Uterus (tissue), 4 donors: ENCODE measurements around the gene CPA3. TPM values are rescaled to one million over a fixed set of nuclear protein-coding genes. Genes with fewer than 3 reads are reported as not detected.

ENCODE experiments used
- DNase-seq, 2 donors: peaks; one replicate each; pipeline ENCODE4 v3.0.0-alpha.2; 2019 to 2020
- H3K27ac ChIP-seq, 2 donors: fragments of 200-600 bp; sonication (generic); 1 replicate in 1 of 2; 2 replicates in 1 of 2; pipeline ENCODE4 v1.5.1; 2016 to 2018
- H3K27me3 ChIP-seq, 2 donors: fragments of 200-600 bp; sonication (generic); one replicate each; pipeline ENCODE4 v1.5.1; 2018 to 2019; ENCODE audit warnings: control low read depth in 1 of 2
- H3K36me3 ChIP-seq, 2 donors: fragments of 200-600 bp; sonication (generic); one replicate each; pipeline ENCODE4 v1.5.1; 2019; ENCODE audit warnings: control low read depth in 1 of 2
- H3K4me1 ChIP-seq, 2 donors: fragments of 200-600 bp; sonication (generic); one replicate each; pipeline ENCODE4 v1.5.1; 2018 to 2019; ENCODE audit warnings: control low read depth in 1 of 2
- H3K4me3 ChIP-seq, 2 donors: fragments of 200-600 bp; sonication (generic); 1 replicate in 1 of 2; 2 replicates in 1 of 2; pipeline ENCODE4 v1.5.1; 2018 to 2019; ENCODE audit warnings: mild to moderate bottlenecking in 1 of 2
- H3K9me3 ChIP-seq, 2 donors: fragments of 200-600 bp; sonication (generic); one replicate each; pipeline ENCODE4 v1.5.1; 2019; ENCODE audit warnings: control low read depth in 1 of 2
- POLR2A ChIP-seq, 2 donors: fragments of 450-650 bp; IDR thresholded peaks; one replicate each; pipeline ENCODE4 v1.6.1; 2016; ENCODE audit warnings: antibody characterized with exemption in 2 of 2, mild to moderate bottlenecking in 1 of 2, moderate library complexity in 1 of 2
- intact Hi-C: fragments of 100-400 bp; cut with DNase I; formaldehyde crosslinking; loops from one replicate; pipeline ENCODE4 v1.15.1; 2023; ENCODE audit warnings: low total_unique reads
- total RNA-seq, 4 donors: library from RNA; depleted of rRNA in 3 of 4; stranded (reverse); fragments of >200 nt in 3 of 4; gene quantifications; one replicate each; pipeline versions ENCODE4 v1.1.0 to v1.2.4, GENCODE V29; 2014 to 2023
- TF ChIP-seq, protein P1 (sequence below), 4 experiments: fragments of 200-600 bp in 2 of 4; fragments of 450-650 bp in 2 of 4; sonication (generic) in 2 of 4; IDR thresholded peaks; one replicate each; pipeline ENCODE4 v1.5.1; 2016 to 2019; ENCODE audit warnings: antibody characterized with exemption in 4 of 4, mild to moderate bottlenecking in 2 of 4, moderate library complexity in 1 of 4
- donor health status: DM: yes; HTN: yes; CAD: no.

The CPA3 gene
- total RNA-seq, 4 donors from 2014 or later, result 2.4 to 36.6 (median 6.0) TPM

DNA sequence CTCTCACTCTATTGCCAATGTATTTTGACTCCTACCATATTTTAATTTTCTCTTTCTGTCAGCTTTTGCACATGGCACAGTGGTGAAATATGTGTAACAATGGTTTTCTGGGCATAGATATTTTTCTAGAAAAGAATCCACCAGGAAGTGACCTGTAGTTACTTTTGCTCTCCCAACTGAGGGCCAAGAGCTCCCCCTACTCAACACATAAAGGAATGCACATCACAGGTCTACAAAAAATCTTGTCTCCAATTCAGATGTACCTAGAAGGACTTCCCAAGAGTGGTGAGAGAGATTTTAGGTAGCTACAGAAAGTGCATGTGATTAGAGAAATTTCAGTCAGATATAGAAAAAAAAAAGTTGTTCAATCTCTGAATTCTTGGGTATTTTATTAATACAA, 15.6 kb downstream of the CPA3 start:
- Histone ChIP-seq H3K36me3 (no peaks in the 10 kb centered on the region), H3K4me3 (no peak overlapping the region), H3K9me3 (no peaks in the 10 kb centered on the region), H3K27ac (no peak overlapping the region), H3K27me3 (no peaks in the 10 kb centered on the region), H3K4me1 (no peaks in the 10 kb centered on the region)
- intact Hi-C loops, result no loop called here
- DNase-seq, result no peak
- TF ChIP-seq, protein P1, sequence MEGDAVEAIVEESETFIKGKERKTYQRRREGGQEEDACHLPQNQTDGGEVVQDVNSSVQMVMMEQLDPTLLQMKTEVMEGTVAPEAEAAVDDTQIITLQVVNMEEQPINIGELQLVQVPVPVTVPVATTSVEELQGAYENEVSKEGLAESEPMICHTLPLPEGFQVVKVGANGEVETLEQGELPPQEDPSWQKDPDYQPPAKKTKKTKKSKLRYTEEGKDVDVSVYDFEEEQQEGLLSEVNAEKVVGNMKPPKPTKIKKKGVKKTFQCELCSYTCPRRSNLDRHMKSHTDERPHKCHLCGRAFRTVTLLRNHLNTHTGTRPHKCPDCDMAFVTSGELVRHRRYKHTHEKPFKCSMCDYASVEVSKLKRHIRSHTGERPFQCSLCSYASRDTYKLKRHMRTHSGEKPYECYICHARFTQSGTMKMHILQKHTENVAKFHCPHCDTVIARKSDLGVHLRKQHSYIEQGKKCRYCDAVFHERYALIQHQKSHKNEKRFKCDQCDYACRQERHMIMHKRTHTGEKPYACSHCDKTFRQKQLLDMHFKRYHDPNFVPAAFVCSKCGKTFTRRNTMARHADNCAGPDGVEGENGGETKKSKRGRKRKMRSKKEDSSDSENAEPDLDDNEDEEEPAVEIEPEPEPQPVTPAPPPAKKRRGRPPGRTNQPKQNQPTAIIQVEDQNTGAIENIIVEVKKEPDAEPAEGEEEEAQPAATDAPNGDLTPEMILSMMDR (IDR thresholded peaks at IDR 0.05), result no peak
- no peak for TF ChIP-seq POLR2A (IDR thresholded peaks at IDR 0.05)

DNA sequence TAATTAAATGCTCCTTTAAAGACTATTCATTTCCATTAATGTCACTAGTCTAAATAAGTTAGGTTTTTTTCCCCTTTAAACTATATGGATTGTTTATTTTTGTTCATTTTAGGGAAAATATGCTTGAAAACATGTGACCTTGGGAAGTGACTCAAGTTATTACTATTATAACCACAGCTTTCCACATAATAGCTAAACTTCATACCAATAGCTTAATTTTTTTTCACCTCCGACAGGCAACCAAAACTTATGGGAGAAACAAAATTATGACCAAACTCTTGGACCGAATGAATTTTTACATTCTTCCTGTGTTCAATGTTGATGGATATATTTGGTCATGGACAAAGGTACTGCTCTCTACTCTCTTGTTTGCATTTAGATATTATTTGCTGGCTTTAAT, 16.2 kb downstream of the CPA3 start:
- no peak for TF ChIP-seq POLR2A (IDR thresholded peaks at IDR 0.05)
- TF ChIP-seq, protein P1 (IDR thresholded peaks at IDR 0.05), result no peak
- Histone ChIP-seq H3K27me3 (no peaks in the 10 kb centered on the region), H3K4me3 (no peak overlapping the region), H3K27ac (no peak overlapping the region), H3K4me1 (no peaks in the 10 kb centered on the region), H3K9me3 (no peaks in the 10 kb centered on the region), H3K36me3 (no peaks in the 10 kb centered on the region)
- intact Hi-C loops, result no loop called here
- no peak for DNase-seq

DNA sequence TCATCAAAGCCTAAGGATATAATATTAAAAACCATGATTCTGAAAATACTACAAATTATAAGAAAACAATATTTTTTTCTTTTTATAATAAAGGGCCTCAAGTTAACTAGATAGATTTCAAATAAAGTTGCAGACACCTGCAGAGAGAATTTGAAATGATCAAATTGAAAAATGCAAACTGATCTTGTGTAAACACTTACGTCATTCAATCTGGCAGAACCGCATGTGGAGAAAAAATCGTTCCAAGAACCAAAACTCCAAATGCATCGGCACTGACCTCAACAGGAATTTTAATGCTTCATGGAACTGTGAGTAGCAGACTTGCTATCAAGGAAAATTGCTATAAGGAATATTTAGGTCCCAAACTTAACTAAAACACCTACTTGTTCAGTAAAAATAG, 17.2 kb downstream of the CPA3 start:
- no peaks in the 10 kb centered on the region for H3K9me3 ChIP-seq
- intact Hi-C loops, result no loop called here
- no peak for DNase-seq
- no peak for TF ChIP-seq POLR2A (IDR thresholded peaks at IDR 0.05)
- TF ChIP-seq, protein P1 (IDR thresholded peaks at IDR 0.05), result no peak
- H3K27me3 ChIP-seq, result no peaks in the 10 kb centered on the region
- no peaks in the 10 kb centered on the region for H3K4me1 ChIP-seq
- H3K36me3 ChIP-seq, result no peaks in the 10 kb centered on the region
- no peak overlapping the region for H3K27ac ChIP-seq
- no peak overlapping the region for H3K4me3 ChIP-seq

DNA sequence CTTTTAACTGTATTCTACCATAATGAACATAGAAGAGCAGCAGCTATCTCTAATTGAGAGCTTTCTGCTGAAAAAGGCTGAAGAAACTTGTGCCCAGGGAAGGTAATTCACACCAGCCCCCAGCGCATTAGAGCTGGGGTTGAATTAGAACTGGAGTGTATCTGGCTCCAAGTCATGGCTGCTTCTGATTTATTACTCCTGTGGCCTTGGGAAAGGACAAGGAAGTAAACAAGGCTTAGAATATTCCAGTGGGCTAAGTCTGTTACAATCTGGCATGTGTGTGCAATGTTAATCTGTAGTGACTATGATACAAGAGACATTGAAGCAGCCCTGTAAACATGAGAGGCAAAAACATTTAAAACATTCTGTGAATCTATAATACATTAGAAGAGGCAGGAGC, 18.1 kb downstream of the CPA3 start:
- Histone ChIP-seq H3K4me3 (no peak overlapping the region), H3K4me1 (no peaks in the 10 kb centered on the region), H3K36me3 (no peaks in the 10 kb centered on the region), H3K27me3 (no peaks in the 10 kb centered on the region), H3K27ac (no peak overlapping the region), H3K9me3 (no peaks in the 10 kb centered on the region)
- intact Hi-C loops, result no loop called here
- TF ChIP-seq POLR2A (IDR thresholded peaks at IDR 0.05), result no peak
- TF ChIP-seq, protein P1 (IDR thresholded peaks at IDR 0.05), result no peak
- no peak for DNase-seq

DNA sequence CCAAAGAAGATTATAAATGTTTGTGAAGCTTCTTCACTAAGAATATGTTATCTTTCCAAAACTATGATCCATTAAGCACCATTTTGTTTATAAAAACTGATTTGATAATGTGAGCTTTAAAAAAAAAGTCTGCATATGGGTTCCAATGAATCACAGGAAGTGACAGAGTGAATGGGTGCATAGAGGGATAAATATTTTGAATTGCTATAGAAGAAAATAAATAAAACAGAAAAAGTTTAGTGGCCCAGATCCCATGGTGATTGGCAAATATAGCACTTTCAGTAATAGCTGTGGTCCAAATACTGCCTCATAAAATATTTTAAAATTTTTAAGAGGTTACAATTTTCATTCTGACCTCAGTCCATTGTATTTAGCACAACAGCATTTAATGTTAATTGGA, 19.2 kb downstream of the CPA3 start:
- H3K27ac ChIP-seq, result no peak overlapping the region
- H3K4me3 ChIP-seq, result no peak overlapping the region
- no peaks in the 10 kb centered on the region for H3K9me3 ChIP-seq
- no peak for DNase-seq
- H3K4me1 ChIP-seq, result no peaks in the 10 kb centered on the region
- TF ChIP-seq POLR2A (IDR thresholded peaks at IDR 0.05), result no peak
- TF ChIP-seq, protein P1 (IDR thresholded peaks at IDR 0.05), result no peak
- intact Hi-C loops, result no loop called here
- no peaks in the 10 kb centered on the region for H3K36me3 ChIP-seq
- H3K27me3 ChIP-seq, result no peaks in the 10 kb centered on the region
